Endothelial cell of umbilical vein (primary cell): Measurements from ENCODE around the gene MSH5. TPM values are rescaled to one million over a fixed set of nuclear protein-coding genes. Genes with fewer than 3 reads are reported as not detected.

Experiments used
- BruUV-seq: library from RNA; stranded (reverse); fragments of 400-500 nt; replicated peaks from 2 replicates; lab custom pipeline; 2021; lab: Mats Ljungman, UMichigan
- CTCF ChIA-PET: fragments of 300-600, 350-600 bp; sonication (Branson Sonifier 250); formaldehyde crosslinking; loops from one replicate; lab custom pipeline; 2021; ENCODE audit warnings: antibody characterized with exemption, inconsistent platforms; lab: Charles Lee
- POLR2A ChIA-PET: fragments of 300-600, 350-600 bp; sonication (Branson Sonifier 250); formaldehyde crosslinking; loops from one replicate; lab custom pipeline; 2021; ENCODE audit warnings: antibody characterized with exemption, inconsistent platforms; lab: Charles Lee
- DNase-seq: peaks from one replicate; pipeline ENCODE4 v3.0.0-alpha.2; 2011; ENCODE audit warnings: low read depth, low spot score
- FAIRE-seq: peaks from 2 replicates; lab custom pipeline; 2011; peaks lifted over from hg19 to GRCh38; lab: Jason Lieb, UNC
- H2AFZ ChIP-seq: 2 replicates; pipeline ENCODE4 v1.6.0; 2012; ENCODE audit warnings: low read depth, low read length, control low read depth, inconsistent platforms
- H3K27ac ChIP-seq: 2 replicates; pipeline ENCODE4 v1.5.1; 2011; ENCODE audit warnings: low read depth, mild to moderate bottlenecking, control low read depth, low read length, moderate library complexity; ENCODE audit not compliant: insufficient read depth
- H3K27me3 ChIP-seq, 2 experiments: 2 replicates each; pipeline versions ENCODE4 v1.6.0 to v1.6.1; 2011; ENCODE audit warnings: low read length in 2 of 2, mixed read lengths in 1 of 2; ENCODE audit not compliant: control insufficient read depth in 2 of 2, insufficient read depth in 2 of 2
- H3K36me3 ChIP-seq, 2 experiments: 2 replicates in 1 of 2; 3 replicates in 1 of 2; pipeline ENCODE4 v1.5.1; 2011; ENCODE audit warnings: low read length in 2 of 2, mild to moderate bottlenecking in 1 of 2, moderate library complexity in 1 of 2; ENCODE audit not compliant: control insufficient read depth in 2 of 2, insufficient read depth in 2 of 2; ENCODE audit errors: extremely low read depth in 1 of 2
- H3K4me1 ChIP-seq: 3 replicates; pipeline ENCODE4 v1.5.1; 2011; ENCODE audit warnings: mild to moderate bottlenecking, low read length; ENCODE audit not compliant: control insufficient read depth, insufficient read depth; ENCODE audit errors: extremely low read depth
- H3K4me2 ChIP-seq: 2 replicates; pipeline ENCODE4 v1.6.1; 2011; ENCODE audit warnings: low read length, control low read depth, mixed read lengths; ENCODE audit not compliant: insufficient read depth
- H3K4me3 ChIP-seq, 3 experiments: fragments of 200-600 bp in 1 of 3; sonication (generic), shearing (Covaris generic) in 1 of 3; replicated peaks in 1 of 3; 2 replicates each; pipeline ENCODE4 v1.5.1; 2011 to 2016; ENCODE audit warnings: control low read depth in 3 of 3, low read length in 3 of 3, mild to moderate bottlenecking in 2 of 3, inconsistent platforms in 1 of 3, low read depth in 1 of 3, moderate library complexity in 1 of 3; ENCODE audit not compliant: insufficient read depth in 1 of 3
- H3K79me2 ChIP-seq: 2 replicates; pipeline ENCODE4 v1.6.0; 2012; ENCODE audit warnings: low read length, inconsistent platforms; ENCODE audit not compliant: control insufficient read depth, insufficient read depth
- H3K9ac ChIP-seq: replicated peaks from 2 replicates; pipeline ENCODE3; 2011; ENCODE audit warnings: low read length, control low read depth; ENCODE audit not compliant: insufficient read depth; ENCODE audit errors: extremely low read depth
- H3K9me1 ChIP-seq: replicated peaks from 3 replicates; pipeline ENCODE4 v1.6.0; 2011; ENCODE audit warnings: mild to moderate bottlenecking, low read length; ENCODE audit not compliant: control insufficient read depth, insufficient read depth; ENCODE audit errors: extremely low read depth
- H3K9me3 ChIP-seq: replicated peaks from 2 replicates; pipeline ENCODE4 v1.5.1; 2012; ENCODE audit warnings: low read length, inconsistent platforms; ENCODE audit not compliant: control insufficient read depth, insufficient read depth
- H4K20me1 ChIP-seq: replicated peaks from 2 replicates; pipeline ENCODE3; 2011; ENCODE audit warnings: mild to moderate bottlenecking, low read length; ENCODE audit not compliant: control insufficient read depth, insufficient read depth; ENCODE audit errors: extremely low read depth
- EZH2 ChIP-seq: IDR thresholded peaks from 2 replicates; pipeline ENCODE4 v1.6.1; 2012; ENCODE audit warnings: borderline replicate concordance, low read depth, mild to moderate bottlenecking, moderate library complexity, low read length, inconsistent platforms; ENCODE audit not compliant: severe bottlenecking
- FOS ChIP-seq: IDR thresholded peaks from 2 replicates; pipeline ENCODE4 v1.6.1; 2011; ENCODE audit warnings: mild to moderate bottlenecking, low read length, moderate library complexity, borderline replicate concordance; ENCODE audit not compliant: insufficient read depth
- GATA2 ChIP-seq: IDR thresholded peaks from 2 replicates; pipeline ENCODE4 v1.7.0; 2011; ENCODE audit warnings: low read depth, mild to moderate bottlenecking, moderate library complexity, mixed read lengths, low read length; ENCODE audit not compliant: insufficient read length, insufficient read depth
- JUN ChIP-seq: IDR thresholded peaks from 2 replicates; pipeline ENCODE4 v1.6.1; 2011; ENCODE audit warnings: borderline replicate concordance, low read depth; ENCODE audit not compliant: insufficient read length, insufficient read depth
- MYC ChIP-seq: IDR thresholded peaks from one replicate; pipeline ENCODE4 v1.6.1; 2011; ENCODE audit warnings: mild to moderate bottlenecking, low read depth, low read length
- POLR2A ChIP-seq: IDR thresholded peaks from 2 replicates; pipeline ENCODE4 v1.6.1; 2012; ENCODE audit warnings: low read depth, mild to moderate bottlenecking, control low read depth, low read length
- POLR2AphosphoS5 ChIP-seq: IDR thresholded peaks from 2 replicates; pipeline ENCODE4 v1.6.1; 2012; ENCODE audit warnings: low read depth, mild to moderate bottlenecking, control low read depth, low read length, moderate library complexity; ENCODE audit not compliant: insufficient read depth
- dilution Hi-C: fragments of 300-500 bp; cut with MboI; formaldehyde crosslinking; loops from one replicate; pipeline ENCODE4 v1.15.0; 2019; ENCODE audit warnings: low sequenced_read_pairs; ENCODE audit not compliant: extremely low pct_ligation_motif_present
- intact Hi-C: fragments of 100-400 bp; cut with micrococcal nuclease; formaldehyde crosslinking; loops from one replicate; pipeline ENCODE4 v1.10.0; 2022
- polyA plus RNA-seq, 4 experiments: library from polyadenylated mRNA; depleted of rRNA in 3 of 4; stranded (reverse) in 3 of 4; unstranded in 1 of 4; fragments of >200 nt; gene quantifications; 2 replicates each; pipeline versions ENCODE4 v1.2.1 to v1.2.3, GENCODE V29; 2011 to 2012; ENCODE audit warnings: missing spikeins in 1 of 4
- total RNA-seq: library from RNA; stranded (reverse); gene quantifications from 2 replicates; pipeline ENCODE4 v1.2.3, GENCODE V29; 2021
- TF ChIP-seq, protein P1 (sequence below), 2 donors: IDR thresholded peaks; 1 replicate in 1 of 2; 2 replicates in 1 of 2; pipeline ENCODE4 v1.5.1; 2011; ENCODE audit warnings: low read length in 2 of 2, mild to moderate bottlenecking in 2 of 2, moderate library complexity in 2 of 2, control low read depth in 1 of 2, inconsistent platforms in 1 of 2, low read depth in 1 of 2; ENCODE audit not compliant: insufficient read depth in 1 of 2; ENCODE audit errors: extremely low read depth in 1 of 2
- TF ChIP-seq, protein P2 (sequence below): IDR thresholded peaks from 2 replicates; pipeline ENCODE4 v1.6.1; 2011; ENCODE audit not compliant: insufficient read depth, insufficient read length

MSH5 gene
- total and polyA plus RNA-seq, 2 donors (not counting 3 experiments of a cell fraction or from before 2014, with no cell fraction given) = 27.1 to 43.8 TPM

DNA sequence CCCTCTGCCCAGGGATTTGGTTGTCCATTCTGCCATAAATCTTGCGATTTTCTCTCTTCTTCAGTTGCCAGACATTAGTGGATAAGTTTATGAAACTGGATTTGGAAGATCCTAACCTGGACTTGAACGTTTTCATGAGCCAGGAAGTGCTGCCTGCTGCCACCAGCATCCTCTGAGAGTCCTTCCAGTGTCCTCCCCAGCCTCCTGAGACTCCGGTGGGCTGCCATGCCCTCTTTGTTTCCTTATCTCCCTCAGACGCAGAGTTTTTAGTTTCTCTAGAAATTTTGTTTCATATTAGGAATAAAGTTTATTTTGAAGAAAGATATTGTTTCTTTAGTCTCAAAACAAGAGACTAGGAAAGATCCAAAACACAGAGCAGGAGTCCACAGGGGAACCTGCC is 22.6 kb downstream of the MSH5 start, which contains the start of gene SAPCD1:
Gene SAPCD1, plus strand, starts transcription at position 301 of the 400 bp plus-strand sequence. CDS start 399 bp downstream, outside the sequence.
- TSS peak; percentile 12 for BruUV-seq
- H3K9ac ChIP-seq = no peak within 1 kb of the TSS
- H3K36me3 ChIP-seq = peaks cover 2% of the 10 kb centered on the region in 2 experiments
- H3K4me1 ChIP-seq = no peaks in the 10 kb centered on the region
- H3K79me2 ChIP-seq = no peaks in the 10 kb centered on the region
- H3K27ac ChIP-seq = peak within 1 kb of the TSS; percentile 2
- FAIRE-seq = no peak
- POLR2A ChIA-PET = no interaction called here
- no peak for DNase-seq
- no peaks in the 10 kb centered on the region for H3K27me3 ChIP-seq
- TF ChIP-seq GATA2 (no peak), POLR2AphosphoS5 (no peak), POLR2A (no peak), MYC (no peak), EZH2 (no peak), JUN (no peak), FOS (no peak)
- TF ChIP-seq, protein P1, sequence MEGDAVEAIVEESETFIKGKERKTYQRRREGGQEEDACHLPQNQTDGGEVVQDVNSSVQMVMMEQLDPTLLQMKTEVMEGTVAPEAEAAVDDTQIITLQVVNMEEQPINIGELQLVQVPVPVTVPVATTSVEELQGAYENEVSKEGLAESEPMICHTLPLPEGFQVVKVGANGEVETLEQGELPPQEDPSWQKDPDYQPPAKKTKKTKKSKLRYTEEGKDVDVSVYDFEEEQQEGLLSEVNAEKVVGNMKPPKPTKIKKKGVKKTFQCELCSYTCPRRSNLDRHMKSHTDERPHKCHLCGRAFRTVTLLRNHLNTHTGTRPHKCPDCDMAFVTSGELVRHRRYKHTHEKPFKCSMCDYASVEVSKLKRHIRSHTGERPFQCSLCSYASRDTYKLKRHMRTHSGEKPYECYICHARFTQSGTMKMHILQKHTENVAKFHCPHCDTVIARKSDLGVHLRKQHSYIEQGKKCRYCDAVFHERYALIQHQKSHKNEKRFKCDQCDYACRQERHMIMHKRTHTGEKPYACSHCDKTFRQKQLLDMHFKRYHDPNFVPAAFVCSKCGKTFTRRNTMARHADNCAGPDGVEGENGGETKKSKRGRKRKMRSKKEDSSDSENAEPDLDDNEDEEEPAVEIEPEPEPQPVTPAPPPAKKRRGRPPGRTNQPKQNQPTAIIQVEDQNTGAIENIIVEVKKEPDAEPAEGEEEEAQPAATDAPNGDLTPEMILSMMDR (IDR thresholded peaks at IDR 0.05; ENCODE audit: extremely low read depth in 1 of 2, insufficient read depth in 1 of 2, low read depth in 1 of 2, low read length in 2 of 2) = no peak
- TF ChIP-seq, protein P2, sequence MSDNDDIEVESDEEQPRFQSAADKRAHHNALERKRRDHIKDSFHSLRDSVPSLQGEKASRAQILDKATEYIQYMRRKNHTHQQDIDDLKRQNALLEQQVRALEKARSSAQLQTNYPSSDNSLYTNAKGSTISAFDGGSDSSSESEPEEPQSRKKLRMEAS = no peak
- no peak within 1 kb of the TSS for H2AFZ ChIP-seq
- CTCF ChIA-PET = no interaction called here
- no peaks in the 10 kb centered on the region for H3K9me3 ChIP-seq
- no peaks in the 10 kb centered on the region for H4K20me1 ChIP-seq
- no peaks in the 10 kb centered on the region for H3K9me1 ChIP-seq
- intact Hi-C loops = no loop called here
- dilution Hi-C loops = no loop called here
- no peak within 1 kb of the TSS for H3K4me2 ChIP-seq
- no peak within 1 kb of the TSS for H3K4me3 ChIP-seq
